Endothelial cell of hepatic sinusoid (primary cell): ENCODE data around the gene ASAP2.

ENCODE experiments used
- in situ Hi-C: cut with HindIII; loops from 2 replicates; pipeline ENCODE4 v1.10.0; 2017; ENCODE audit warnings: low sequenced_read_pairs

ASAP2 gene

GRCh38 chr2:9451231-9451630, 244.6 kb downstream of the ASAP2 start:
- in situ Hi-C loops = no loop called here
